Endothelial cell of umbilical vein (primary cell): Measurements from ENCODE around the gene TSPAN17. TPM values are rescaled to one million over a fixed set of nuclear protein-coding genes. Genes with fewer than 3 reads are reported as not detected.

ENCODE experiments used
- BruUV-seq: library from RNA; stranded (reverse); fragments of 400-500 nt; replicated peaks from 2 replicates; lab custom pipeline; 2021; lab: Mats Ljungman, UMichigan
- CTCF ChIA-PET: fragments of 300-600, 350-600 bp; sonication (Branson Sonifier 250); formaldehyde crosslinking; loops from one replicate; lab custom pipeline; 2021; ENCODE audit warnings: antibody characterized with exemption, inconsistent platforms; lab: Charles Lee
- POLR2A ChIA-PET: fragments of 300-600, 350-600 bp; sonication (Branson Sonifier 250); formaldehyde crosslinking; loops from one replicate; lab custom pipeline; 2021; ENCODE audit warnings: antibody characterized with exemption, inconsistent platforms; lab: Charles Lee
- DNase-seq: peaks from one replicate; pipeline ENCODE4 v3.0.0-alpha.2; 2011; ENCODE audit warnings: low read depth, low spot score
- FAIRE-seq: peaks from 2 replicates; lab custom pipeline; 2011; peaks lifted over from hg19 to GRCh38; lab: Jason Lieb, UNC
- H2AFZ ChIP-seq: 2 replicates; pipeline ENCODE4 v1.6.0; 2012; ENCODE audit warnings: low read depth, low read length, control low read depth, inconsistent platforms
- H3K27ac ChIP-seq: 2 replicates; pipeline ENCODE4 v1.5.1; 2011; ENCODE audit warnings: low read depth, mild to moderate bottlenecking, control low read depth, low read length, moderate library complexity; ENCODE audit not compliant: insufficient read depth
- H3K27me3 ChIP-seq, 2 experiments: 2 replicates each; pipeline versions ENCODE4 v1.6.0 to v1.6.1; 2011; ENCODE audit warnings: low read length in 2 of 2, mixed read lengths in 1 of 2; ENCODE audit not compliant: control insufficient read depth in 2 of 2, insufficient read depth in 2 of 2
- H3K36me3 ChIP-seq, 2 experiments: 2 replicates in 1 of 2; 3 replicates in 1 of 2; pipeline ENCODE4 v1.5.1; 2011; ENCODE audit warnings: low read length in 2 of 2, mild to moderate bottlenecking in 1 of 2, moderate library complexity in 1 of 2; ENCODE audit not compliant: control insufficient read depth in 2 of 2, insufficient read depth in 2 of 2; ENCODE audit errors: extremely low read depth in 1 of 2
- H3K4me1 ChIP-seq: 3 replicates; pipeline ENCODE4 v1.5.1; 2011; ENCODE audit warnings: mild to moderate bottlenecking, low read length; ENCODE audit not compliant: control insufficient read depth, insufficient read depth; ENCODE audit errors: extremely low read depth
- H3K4me2 ChIP-seq: 2 replicates; pipeline ENCODE4 v1.6.1; 2011; ENCODE audit warnings: low read length, control low read depth, mixed read lengths; ENCODE audit not compliant: insufficient read depth
- H3K4me3 ChIP-seq, 3 experiments: fragments of 200-600 bp in 1 of 3; sonication (generic), shearing (Covaris generic) in 1 of 3; replicated peaks in 1 of 3; 2 replicates each; pipeline ENCODE4 v1.5.1; 2011 to 2016; ENCODE audit warnings: control low read depth in 3 of 3, low read length in 3 of 3, mild to moderate bottlenecking in 2 of 3, inconsistent platforms in 1 of 3, low read depth in 1 of 3, moderate library complexity in 1 of 3; ENCODE audit not compliant: insufficient read depth in 1 of 3
- H3K79me2 ChIP-seq: 2 replicates; pipeline ENCODE4 v1.6.0; 2012; ENCODE audit warnings: low read length, inconsistent platforms; ENCODE audit not compliant: control insufficient read depth, insufficient read depth
- H3K9ac ChIP-seq: replicated peaks from 2 replicates; pipeline ENCODE3; 2011; ENCODE audit warnings: low read length, control low read depth; ENCODE audit not compliant: insufficient read depth; ENCODE audit errors: extremely low read depth
- H3K9me1 ChIP-seq: replicated peaks from 3 replicates; pipeline ENCODE4 v1.6.0; 2011; ENCODE audit warnings: mild to moderate bottlenecking, low read length; ENCODE audit not compliant: control insufficient read depth, insufficient read depth; ENCODE audit errors: extremely low read depth
- H3K9me3 ChIP-seq: replicated peaks from 2 replicates; pipeline ENCODE4 v1.5.1; 2012; ENCODE audit warnings: low read length, inconsistent platforms; ENCODE audit not compliant: control insufficient read depth, insufficient read depth
- H4K20me1 ChIP-seq: replicated peaks from 2 replicates; pipeline ENCODE3; 2011; ENCODE audit warnings: mild to moderate bottlenecking, low read length; ENCODE audit not compliant: control insufficient read depth, insufficient read depth; ENCODE audit errors: extremely low read depth
- EZH2 ChIP-seq: IDR thresholded peaks from 2 replicates; pipeline ENCODE4 v1.6.1; 2012; ENCODE audit warnings: borderline replicate concordance, low read depth, mild to moderate bottlenecking, moderate library complexity, low read length, inconsistent platforms; ENCODE audit not compliant: severe bottlenecking
- FOS ChIP-seq: IDR thresholded peaks from 2 replicates; pipeline ENCODE4 v1.6.1; 2011; ENCODE audit warnings: mild to moderate bottlenecking, low read length, moderate library complexity, borderline replicate concordance; ENCODE audit not compliant: insufficient read depth
- GATA2 ChIP-seq: IDR thresholded peaks from 2 replicates; pipeline ENCODE4 v1.7.0; 2011; ENCODE audit warnings: low read depth, mild to moderate bottlenecking, moderate library complexity, mixed read lengths, low read length; ENCODE audit not compliant: insufficient read length, insufficient read depth
- JUN ChIP-seq: IDR thresholded peaks from 2 replicates; pipeline ENCODE4 v1.6.1; 2011; ENCODE audit warnings: borderline replicate concordance, low read depth; ENCODE audit not compliant: insufficient read length, insufficient read depth
- MYC ChIP-seq: IDR thresholded peaks from one replicate; pipeline ENCODE4 v1.6.1; 2011; ENCODE audit warnings: mild to moderate bottlenecking, low read depth, low read length
- POLR2A ChIP-seq: IDR thresholded peaks from 2 replicates; pipeline ENCODE4 v1.6.1; 2012; ENCODE audit warnings: low read depth, mild to moderate bottlenecking, control low read depth, low read length
- POLR2AphosphoS5 ChIP-seq: IDR thresholded peaks from 2 replicates; pipeline ENCODE4 v1.6.1; 2012; ENCODE audit warnings: low read depth, mild to moderate bottlenecking, control low read depth, low read length, moderate library complexity; ENCODE audit not compliant: insufficient read depth
- dilution Hi-C: fragments of 300-500 bp; cut with MboI; formaldehyde crosslinking; loops from one replicate; pipeline ENCODE4 v1.15.0; 2019; ENCODE audit warnings: low sequenced_read_pairs; ENCODE audit not compliant: extremely low pct_ligation_motif_present
- intact Hi-C: fragments of 100-400 bp; cut with micrococcal nuclease; formaldehyde crosslinking; loops from one replicate; pipeline ENCODE4 v1.10.0; 2022
- polyA plus RNA-seq, 4 experiments: library from polyadenylated mRNA; depleted of rRNA in 3 of 4; stranded (reverse) in 3 of 4; unstranded in 1 of 4; fragments of >200 nt; gene quantifications; 2 replicates each; pipeline versions ENCODE4 v1.2.1 to v1.2.3, GENCODE V29; 2011 to 2012; ENCODE audit warnings: missing spikeins in 1 of 4
- total RNA-seq: library from RNA; stranded (reverse); gene quantifications from 2 replicates; pipeline ENCODE4 v1.2.3, GENCODE V29; 2021
- TF ChIP-seq, protein P1 (sequence below): IDR thresholded peaks from 2 replicates; pipeline ENCODE4 v1.6.1; 2011; ENCODE audit not compliant: insufficient read depth, insufficient read length
- TF ChIP-seq, protein P2 (sequence below), 2 donors: IDR thresholded peaks; 1 replicate in 1 of 2; 2 replicates in 1 of 2; pipeline ENCODE4 v1.5.1; 2011; ENCODE audit warnings: low read length in 2 of 2, mild to moderate bottlenecking in 2 of 2, moderate library complexity in 2 of 2, control low read depth in 1 of 2, inconsistent platforms in 1 of 2, low read depth in 1 of 2; ENCODE audit not compliant: insufficient read depth in 1 of 2; ENCODE audit errors: extremely low read depth in 1 of 2

The TSPAN17 gene
- total and polyA plus RNA-seq, 2 donors (not counting 3 experiments of a cell fraction or from before 2014, with no cell fraction given) = 55.9 to 73.3 TPM

DNA sequence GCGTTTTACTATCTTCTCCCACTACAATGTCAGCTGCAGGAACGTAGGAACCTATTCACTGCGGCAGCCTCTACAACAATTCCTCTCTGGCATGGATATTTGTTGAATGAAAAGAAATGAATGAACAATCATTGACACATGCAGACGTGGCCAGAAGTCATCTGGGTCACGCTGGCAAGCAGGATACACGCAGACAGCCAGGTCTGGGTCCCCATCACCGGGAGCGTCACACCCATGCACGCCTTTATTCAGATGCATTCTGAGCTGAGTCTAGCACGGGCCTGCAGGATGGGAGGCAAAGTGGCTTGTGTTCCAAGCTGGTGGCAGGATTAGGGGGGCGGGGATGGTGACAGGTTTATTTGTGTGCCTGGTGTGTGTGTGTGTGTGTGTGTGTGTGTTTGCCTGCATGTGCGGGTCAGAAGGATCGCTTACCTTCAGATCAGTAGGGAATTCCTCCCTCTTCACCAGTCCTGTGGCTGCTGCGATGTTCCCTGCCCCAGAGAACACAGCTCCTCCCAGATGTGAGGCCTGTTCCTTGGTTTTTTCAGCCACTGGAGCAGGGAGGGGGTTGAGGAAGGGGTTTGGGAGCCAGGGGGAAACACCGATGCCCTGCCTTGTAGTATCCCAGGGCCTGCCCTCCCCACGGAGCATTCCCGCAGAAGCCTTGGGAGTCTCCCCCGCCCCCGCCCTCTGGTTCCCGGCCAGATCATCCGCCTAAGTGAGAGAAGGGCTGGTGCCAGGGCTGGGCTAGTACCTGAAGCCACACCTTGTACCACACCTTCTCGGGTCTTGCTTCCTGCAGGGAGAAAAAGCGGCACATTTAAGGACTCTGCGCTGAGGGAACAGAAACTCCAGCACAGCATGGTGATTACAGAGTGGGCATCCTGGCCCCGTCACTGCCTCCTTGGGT, 21.1 kb upstream of the TSPAN17 start:
- FAIRE-seq (no peak), DNase-seq (no peak)
- Histone ChIP-seq H3K4me1 (no peaks in the 10 kb centered on the region), H3K36me3 (no peaks in the 10 kb centered on the region), H3K9me3 (no peaks in the 10 kb centered on the region), H3K79me2 (no peaks in the 10 kb centered on the region), H3K27me3 (peaks cover 46 to 53% of the 10 kb centered on the region in 2 experiments), H3K4me3 (no peak overlapping the region), H2AFZ (no peak overlapping the region), H4K20me1 (no peaks in the 10 kb centered on the region), H3K27ac (no peak overlapping the region), H3K9me1 (no peaks in the 10 kb centered on the region), H3K4me2 (no peak overlapping the region), H3K9ac (no peak overlapping the region)
- BruUV-seq = no TSS peak
- dilution Hi-C loops = no loop called here
- ChIA-PET POLR2A (no interaction called here), CTCF (interaction anchor here (0.7 kb wide), 1 partner anchor 13 kb away, joined by 3 read pairs; no protein-coding TSS in a partner anchor)
- TF ChIP-seq, protein P1, sequence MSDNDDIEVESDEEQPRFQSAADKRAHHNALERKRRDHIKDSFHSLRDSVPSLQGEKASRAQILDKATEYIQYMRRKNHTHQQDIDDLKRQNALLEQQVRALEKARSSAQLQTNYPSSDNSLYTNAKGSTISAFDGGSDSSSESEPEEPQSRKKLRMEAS = no peak
- TF ChIP-seq EZH2 = no peak
- TF ChIP-seq MYC = no peak
- TF ChIP-seq POLR2A = no peak
- no peak for TF ChIP-seq GATA2
- no peak for TF ChIP-seq JUN
- TF ChIP-seq, protein P2, sequence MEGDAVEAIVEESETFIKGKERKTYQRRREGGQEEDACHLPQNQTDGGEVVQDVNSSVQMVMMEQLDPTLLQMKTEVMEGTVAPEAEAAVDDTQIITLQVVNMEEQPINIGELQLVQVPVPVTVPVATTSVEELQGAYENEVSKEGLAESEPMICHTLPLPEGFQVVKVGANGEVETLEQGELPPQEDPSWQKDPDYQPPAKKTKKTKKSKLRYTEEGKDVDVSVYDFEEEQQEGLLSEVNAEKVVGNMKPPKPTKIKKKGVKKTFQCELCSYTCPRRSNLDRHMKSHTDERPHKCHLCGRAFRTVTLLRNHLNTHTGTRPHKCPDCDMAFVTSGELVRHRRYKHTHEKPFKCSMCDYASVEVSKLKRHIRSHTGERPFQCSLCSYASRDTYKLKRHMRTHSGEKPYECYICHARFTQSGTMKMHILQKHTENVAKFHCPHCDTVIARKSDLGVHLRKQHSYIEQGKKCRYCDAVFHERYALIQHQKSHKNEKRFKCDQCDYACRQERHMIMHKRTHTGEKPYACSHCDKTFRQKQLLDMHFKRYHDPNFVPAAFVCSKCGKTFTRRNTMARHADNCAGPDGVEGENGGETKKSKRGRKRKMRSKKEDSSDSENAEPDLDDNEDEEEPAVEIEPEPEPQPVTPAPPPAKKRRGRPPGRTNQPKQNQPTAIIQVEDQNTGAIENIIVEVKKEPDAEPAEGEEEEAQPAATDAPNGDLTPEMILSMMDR (IDR thresholded peaks at IDR 0.05; ENCODE audit: extremely low read depth in 1 of 2, insufficient read depth in 1 of 2, low read depth in 1 of 2, low read length in 2 of 2) = no peak
- no peak for TF ChIP-seq POLR2AphosphoS5
- TF ChIP-seq FOS = no peak
- intact Hi-C loops = no loop called here
